ENCODE results near the gene CSF3R.

Gene CSF3R

GRCh38 chr1:36446746-36447145 lies 36.0 kb downstream of the CSF3R start:
- no peak overlapping the region for H3K4me2 ChIP-seq (ENCODE audit: low read length)
- no peaks in the 10 kb centered on the region for H4K20me1 ChIP-seq (ENCODE audit: control insufficient read depth, insufficient read depth, low read depth, low read length)
- H3K4me3 ChIP-seq (ENCODE audit: low read length), result no peak overlapping the region
- H3K36me3 ChIP-seq (ENCODE audit: control insufficient read depth, low read length), result no peaks in the 10 kb centered on the region
- H3K27me3 ChIP-seq (ENCODE audit: control insufficient read depth, low read length), result no peaks in the 10 kb centered on the region
- no peak overlapping the region for H3K27ac ChIP-seq (ENCODE audit: low read depth, low read length)
- H3K4me1 ChIP-seq (ENCODE audit: control insufficient read depth, low read length), result peaks cover 12% of the 10 kb centered on the region
- H3K9me3 ChIP-seq (ENCODE audit: control insufficient read depth, insufficient read depth, low read length), result no peaks in the 10 kb centered on the region
- no peaks in the 10 kb centered on the region for H3K79me2 ChIP-seq (ENCODE audit: control insufficient read depth, low read length)
- no peaks in the 10 kb centered on the region for H3K9me2 ChIP-seq (replicated peaks; ENCODE audit: control insufficient read depth, low read length)
- 0 out of 2 replicates have a peak, but pooled peaks cover 3% of the 10 kb centered on the region for H3F3A ChIP-seq (ENCODE audit: control insufficient read depth, insufficient read depth)
- no peak for TF ChIP-seq EZH2phosphoT487 (IDR thresholded peaks at IDR 0.05; ENCODE audit: borderline replicate concordance, low read length)
- TF ChIP-seq CTCF (IDR thresholded peaks at IDR 0.05; ENCODE audit: low read depth, low read length, poor library complexity, severe bottlenecking), result no peak

GRCh38 chr1:36446271-36446670 lies 36.4 kb downstream of the CSF3R start:
- Histone ChIP-seq H3K36me3 (ENCODE audit: control insufficient read depth, low read length) (no peaks in the 10 kb centered on the region), H3K9me3 (ENCODE audit: control insufficient read depth, insufficient read depth, low read length) (no peaks in the 10 kb centered on the region), H3K27ac (ENCODE audit: low read depth, low read length) (no peak overlapping the region), H3K27me3 (ENCODE audit: control insufficient read depth, low read length) (no peaks in the 10 kb centered on the region), H3K4me1 (ENCODE audit: control insufficient read depth, low read length) (peaks cover 12% of the 10 kb centered on the region), H3K9me2 (replicated peaks; ENCODE audit: control insufficient read depth, low read length) (no peaks in the 10 kb centered on the region), H3K4me2 (ENCODE audit: low read length) (no peak overlapping the region), H4K20me1 (ENCODE audit: control insufficient read depth, insufficient read depth, low read depth, low read length) (no peaks in the 10 kb centered on the region), H3K79me2 (ENCODE audit: control insufficient read depth, low read length) (no peaks in the 10 kb centered on the region), H3F3A (ENCODE audit: control insufficient read depth, insufficient read depth) (0 out of 2 replicates have a peak, but pooled peaks cover 3% of the 10 kb centered on the region), H3K4me3 (ENCODE audit: low read length) (no peak overlapping the region)
- TF ChIP-seq CTCF (IDR thresholded peaks at IDR 0.05; ENCODE audit: low read depth, low read length, poor library complexity, severe bottlenecking) (peak; percentile 62), EZH2phosphoT487 (IDR thresholded peaks at IDR 0.05; ENCODE audit: borderline replicate concordance, low read length) (no peak)

- Histone ChIP-seq H3K36me3 (ENCODE audit: control insufficient read depth, low read length) (no peaks in the 10 kb centered on the region), H3K27ac (ENCODE audit: low read depth, low read length) (no peak overlapping the region), H3K4me3 (ENCODE audit: low read length) (no peak overlapping the region), H3K27me3 (ENCODE audit: control insufficient read depth, low read length) (no peaks in the 10 kb centered on the region), H3K9me3 (ENCODE audit: control insufficient read depth, insufficient read depth, low read length) (no peaks in the 10 kb centered on the region), H3K9me2 (replicated peaks; ENCODE audit: control insufficient read depth, low read length) (no peaks in the 10 kb centered on the region), H4K20me1 (ENCODE audit: control insufficient read depth, insufficient read depth, low read depth, low read length) (no peaks in the 10 kb centered on the region; the same call in 1 of the 2 replicates), H3K79me2 (ENCODE audit: control insufficient read depth, low read length) (no peaks in the 10 kb centered on the region), H3F3A (ENCODE audit: control insufficient read depth, insufficient read depth) (0 out of 2 replicates have a peak, but pooled peaks cover 3% of the 10 kb centered on the region), H3K4me1 (ENCODE audit: control insufficient read depth, low read length) (peaks cover 3% of the 10 kb centered on the region; the same call in 1 of the 2 replicates), H3K4me2 (ENCODE audit: low read length) (no peak overlapping the region)
- TF ChIP-seq CTCF (IDR thresholded peaks at IDR 0.05; ENCODE audit: low read depth, low read length, poor library complexity, severe bottlenecking) (no peak), EZH2phosphoT487 (IDR thresholded peaks at IDR 0.05; ENCODE audit: borderline replicate concordance, low read length) (no peak)
These were observed 39.4 kb downstream of the CSF3R start for GRCh38 chr1:36443297-36443696.
